HCT116 (cell line): ENCODE results near the gene DCTD. TPM values are rescaled to one million over a fixed set of nuclear protein-coding genes. Genes with fewer than 3 reads are reported as not detected.

ENCODE experiments used
- ATAC-seq: fragments of 200-7000 bp; cut with Tn5 transposase; 2 replicates; pipeline ENCODE4 v1.9.1; 2020; ENCODE audit warnings: mild to moderate bottlenecking, moderate library complexity
- BruUV-seq: library from RNA; stranded (reverse); fragments of 400-500 nt; replicated peaks from 2 replicates; lab custom pipeline; 2021; lab: Mats Ljungman, UMichigan
- CTCF ChIA-PET: fragments of 300-600 bp; sonication (Branson Sonifier 250); formaldehyde crosslinking; loops from one replicate; lab custom pipeline; 2021; ENCODE audit warnings: antibody characterized with exemption; lab: Charles Lee
- POLR2A ChIA-PET: fragments of 300-600, 350-600 bp; sonication (Branson Sonifier 250); formaldehyde crosslinking; loops from one replicate; lab custom pipeline; 2021; ENCODE audit warnings: antibody characterized with exemption; lab: Charles Lee
- RAD21 ChIA-PET, 2 experiments: fragments of 300-600 bp; sonication (Branson Sonifier 250); formaldehyde crosslinking; loops; one replicate each; lab custom pipeline; 2023; ENCODE audit warnings: low total read pairs in 2 of 2; ENCODE audit not compliant: uncharacterized antibody in 2 of 2, unreplicated experiment in 2 of 2, low non-redundant PET in 1 of 2; lab: Charles Lee
- DNase-seq: peaks from one replicate; pipeline ENCODE4 v3.0.0-alpha.2; 2010; ENCODE audit warnings: low read depth, low spot score
- H2AFZ ChIP-seq: fragments of 200-600 bp; shearing (Covaris generic), sonication (generic); 2 replicates; pipeline ENCODE4 v1.6.1; 2017; ENCODE audit warnings: low read depth, mixed run types, mixed read lengths, antibody characterized with exemption, low read length; ENCODE audit not compliant: poor library complexity, severe bottlenecking
- H3K27ac ChIP-seq: 2 replicates; pipeline ENCODE4 v1.5.1; 2012; ENCODE audit warnings: low read depth, low read length
- H3K27me3 ChIP-seq: fragments of 200-600 bp; sonication (generic); 2 replicates; pipeline ENCODE4 v1.6.1; 2016; ENCODE audit warnings: mixed run types, low read length, mixed read lengths; ENCODE audit not compliant: insufficient read depth
- H3K36me3 ChIP-seq, 2 experiments: fragments of 200-500 bp in 1 of 2; fragments of 200-600 bp in 1 of 2; sonication (Bioruptor generic) in 1 of 2; sonication (generic) in 1 of 2; 2 replicates each; pipeline versions ENCODE4 v1.5.1 to v1.6.1; 2014 to 2016; ENCODE audit warnings: low read length in 2 of 2, inconsistent platforms in 1 of 2, mixed read lengths in 1 of 2, mixed run types in 1 of 2; ENCODE audit not compliant: insufficient read depth in 2 of 2, control insufficient read depth in 1 of 2
- H3K4me1 ChIP-seq, 2 experiments: fragments of 200-600 bp in 1 of 2; sonication (generic) in 1 of 2; 2 replicates each; pipeline versions ENCODE4 v1.5.1 to v1.6.1; 2012 to 2017; ENCODE audit warnings: low read length in 2 of 2, inconsistent platforms in 1 of 2, mild to moderate bottlenecking in 1 of 2, mixed read lengths in 1 of 2, mixed run types in 1 of 2, moderate library complexity in 1 of 2; ENCODE audit not compliant: insufficient read depth in 2 of 2, control insufficient read depth in 1 of 2
- H3K4me2 ChIP-seq: fragments of 200-600 bp; sonication (generic); 2 replicates; pipeline ENCODE4 v1.6.1; 2017; ENCODE audit warnings: mixed run types, low read length, mixed read lengths
- H3K4me3 ChIP-seq, 2 experiments: fragments of 200-600 bp in 1 of 2; sonication (generic) in 1 of 2; replicated peaks in 1 of 2; 2 replicates each; pipeline ENCODE4 v1.5.1; 2011 to 2016; ENCODE audit warnings: low read length in 2 of 2, control low read depth in 1 of 2, low read depth in 1 of 2, mild to moderate bottlenecking in 1 of 2, mixed read lengths in 1 of 2, mixed run types in 1 of 2
- H3K79me2 ChIP-seq: fragments of 200-600 bp; sonication (generic); 2 replicates; pipeline ENCODE4 v1.6.1; 2017; ENCODE audit warnings: mild to moderate bottlenecking, mixed run types, low read length, moderate library complexity, mixed read lengths; ENCODE audit not compliant: insufficient read depth
- H3K9ac ChIP-seq: fragments of 200-600 bp; sonication (generic); 2 replicates; pipeline ENCODE4 v1.6.1; 2016; ENCODE audit warnings: low read length, mixed read lengths
- H3K9me2 ChIP-seq: fragments of 200-600 bp; sonication (generic), shearing (Covaris generic); 2 replicates; pipeline ENCODE4 v1.6.1; 2017; ENCODE audit warnings: mixed run types, mild to moderate bottlenecking, moderate library complexity; ENCODE audit not compliant: insufficient read depth
- H3K9me3 ChIP-seq, 2 experiments: fragments of 200-500 bp in 1 of 2; fragments of 200-600 bp in 1 of 2; sonication (Bioruptor generic) in 1 of 2; sonication (generic) in 1 of 2; 2 replicates each; pipeline ENCODE4 v1.6.1; 2014 to 2017; ENCODE audit warnings: low read length in 2 of 2, mixed read lengths in 2 of 2, inconsistent platforms in 1 of 2, low read depth in 1 of 2, mild to moderate bottlenecking in 1 of 2, mixed run types in 1 of 2, moderate library complexity in 1 of 2; ENCODE audit not compliant: control insufficient read depth in 1 of 2, insufficient read depth in 1 of 2
- H4K20me1 ChIP-seq: fragments of 200-600 bp; sonication (generic), shearing (Covaris generic); 2 replicates; pipeline ENCODE4 v1.6.1; 2017; ENCODE audit warnings: mixed run types, mild to moderate bottlenecking, moderate library complexity; ENCODE audit not compliant: insufficient read depth
- ATF3 ChIP-seq: IDR thresholded peaks from 2 replicates; pipeline ENCODE4 v1.6.1; 2012
- CBX3 ChIP-seq: IDR thresholded peaks from 2 replicates; pipeline ENCODE4 v1.6.1; 2012; ENCODE audit warnings: low read depth
- FOSL1 ChIP-seq: IDR thresholded peaks from 2 replicates; pipeline ENCODE4 v1.6.1; 2012; ENCODE audit warnings: low read depth
- JUND ChIP-seq: IDR thresholded peaks from 2 replicates; pipeline ENCODE4 v1.6.1; 2012
- MAX ChIP-seq: IDR thresholded peaks from 2 replicates; pipeline ENCODE4 v1.6.1; 2012
- POLR2A ChIP-seq: IDR thresholded peaks from 2 replicates; pipeline ENCODE4 v1.7.0; 2011; ENCODE audit warnings: borderline replicate concordance; ENCODE audit not compliant: insufficient read depth, insufficient read length; ENCODE audit errors: extremely low read depth
- POLR2AphosphoS5 ChIP-seq: IDR thresholded peaks from 2 replicates; pipeline ENCODE4 v1.6.1; 2011; ENCODE audit warnings: mild to moderate bottlenecking, low read depth, low read length, moderate library complexity
- REST ChIP-seq: IDR thresholded peaks from 2 replicates; pipeline ENCODE4 v1.6.1; 2012; ENCODE audit warnings: low read depth
- SIN3A ChIP-seq: IDR thresholded peaks from 2 replicates; pipeline ENCODE4 v1.6.1; 2012; ENCODE audit warnings: low read depth
- SP1 ChIP-seq: IDR thresholded peaks from 2 replicates; pipeline ENCODE4 v1.6.1; 2012; ENCODE audit warnings: low read depth
- TCF7L2 ChIP-seq: IDR thresholded peaks from 2 replicates; pipeline ENCODE4 v1.7.0; 2011; ENCODE audit warnings: borderline replicate concordance, inconsistent platforms; ENCODE audit not compliant: insufficient read depth, insufficient read length; ENCODE audit errors: extremely low read depth
- YY1 ChIP-seq: IDR thresholded peaks from 2 replicates; pipeline ENCODE4 v1.6.1; 2011; ENCODE audit warnings: low read length, low read depth, moderate library complexity, mild to moderate bottlenecking; ENCODE audit not compliant: insufficient replicate concordance; ENCODE audit errors: extremely low read depth
- ZBTB33 ChIP-seq: IDR thresholded peaks from 2 replicates; pipeline ENCODE4 v1.6.1; 2011; ENCODE audit warnings: mild to moderate bottlenecking, low read length, moderate library complexity; ENCODE audit not compliant: insufficient replicate concordance; ENCODE audit errors: extremely low read depth
- ZFX ChIP-seq: fragments of 450-650 bp; IDR thresholded peaks from 2 replicates; pipeline ENCODE4 v1.6.1; 2017
- ZNF274 ChIP-seq: fragments of 200-500 bp; sonication (Bioruptor generic); IDR thresholded peaks from 2 replicates; pipeline ENCODE4 v1.6.1; 2014; ENCODE audit warnings: mild to moderate bottlenecking, low read depth, low read length, inconsistent platforms
- intact Hi-C: fragments of 100-400 bp; cut with micrococcal nuclease; formaldehyde crosslinking; loops from 2 replicates; pipeline ENCODE4 v1.10.0; 2022
- total RNA-seq: library from RNA; stranded (reverse); gene quantifications from one replicate; pipeline ENCODE4 v1.2.1, GENCODE V29; 2021; ENCODE audit not compliant: unreplicated experiment

DCTD gene
- total RNA-seq, 1 experiment from 2014 or later, result 96.3 TPM

DNA sequence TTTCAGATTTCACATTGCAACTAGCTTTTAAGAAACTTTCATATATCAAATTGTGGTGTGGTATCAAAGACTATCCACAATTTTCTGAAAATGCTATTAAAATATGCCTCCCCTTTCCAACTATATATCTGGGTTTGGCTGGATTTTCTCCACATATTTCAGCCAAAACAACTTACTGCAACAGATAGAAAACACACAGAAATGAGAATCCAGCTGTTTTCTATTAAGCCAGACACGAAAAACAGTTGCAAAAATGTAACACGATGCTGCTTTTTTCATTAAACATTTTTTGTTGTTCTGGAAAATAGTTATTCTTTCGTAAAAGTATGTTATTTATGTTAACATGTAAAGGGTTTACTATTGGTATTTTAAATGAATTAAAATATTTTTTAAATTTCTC is 33.1 kb downstream of the DCTD start (continued):
- TF ChIP-seq REST (no peak), ZBTB33 (no peak), JUND (no peak), POLR2AphosphoS5 (no peak), POLR2A (no peak)

DNA sequence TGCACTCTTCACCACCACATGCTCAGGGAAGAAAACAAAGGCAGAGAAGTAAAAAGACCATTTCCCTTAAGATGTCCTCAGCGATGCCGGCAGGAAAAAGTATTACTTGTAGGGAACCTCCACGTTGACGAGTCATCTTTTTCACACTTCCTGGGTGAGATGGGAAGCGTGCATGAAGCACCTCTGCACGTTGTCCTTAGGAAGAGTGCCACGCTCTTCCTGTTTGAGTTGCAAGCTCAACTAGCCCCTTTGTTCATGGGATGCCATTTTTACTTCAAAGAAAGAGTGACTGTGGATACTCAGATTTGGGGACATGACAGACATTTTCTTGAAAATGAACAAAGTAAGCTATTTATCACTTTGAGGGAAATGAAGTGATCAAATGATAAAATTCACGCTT is 33.8 kb downstream of the DCTD start:
- no peak for TF ChIP-seq ZNF274
- no peak for TF ChIP-seq FOSL1
- TF ChIP-seq YY1, result no peak
- no peak for TF ChIP-seq ATF3
- TF ChIP-seq SP1, result no peak
- TF ChIP-seq MAX, result no peak
- no peak for TF ChIP-seq POLR2AphosphoS5
- no peak for TF ChIP-seq ZBTB33
- TF ChIP-seq JUND, result no peak
- TF ChIP-seq POLR2A, result no peak
- TF ChIP-seq CBX3, result no peak
- no peak for TF ChIP-seq TCF7L2
- TF ChIP-seq ZFX, result no peak
- TF ChIP-seq SIN3A, result no peak
- TF ChIP-seq, all 23 proteins: peak for 0
- ChIA-PET CTCF (no interaction called here), POLR2A (no interaction called here), RAD21 (no interaction called here)
- peaks cover 15 to 16% of the 10 kb centered on the region in 2 experiments; a peak in 3 of 4 replicates for H3K9me3 ChIP-seq
- no peak overlapping the region for H2AFZ ChIP-seq
- intact Hi-C loops, result no loop called here
- peaks cover 0 to 45% of the 10 kb centered on the region in 2 experiments for H3K36me3 ChIP-seq
- no peak overlapping the region for H3K4me2 ChIP-seq
- no peak overlapping the region for H3K4me3 ChIP-seq
- BruUV-seq, result no TSS peak
- no peaks in the 10 kb centered on the region for H4K20me1 ChIP-seq
- H3K27me3 ChIP-seq, result no peaks in the 10 kb centered on the region
- H3K27ac ChIP-seq, result no peak overlapping the region
- H3K4me1 ChIP-seq, result no peaks in the 10 kb centered on the region
- H3K79me2 ChIP-seq, result no peaks in the 10 kb centered on the region
- no peaks in the 10 kb centered on the region for H3K9me2 ChIP-seq
- no peak overlapping the region for H3K9ac ChIP-seq
- DNase-seq (no peak), ATAC-seq (no peak)
